H9 (cell line): ENCODE data around the gene VOPP1. TPM values are rescaled to one million over a fixed set of nuclear protein-coding genes. Genes with fewer than 3 reads are reported as not detected.

Experiments used
- DNase-seq: peaks from one replicate; pipeline ENCODE4 v3.0.0-alpha.2; 2017
- H2AFZ ChIP-seq: one replicate; pipeline ENCODE4 v1.6.1; 2013; ENCODE audit warnings: mild to moderate bottlenecking, low read length, control low read depth, moderate library complexity
- H2AK5ac ChIP-seq: 2 replicates; pipeline ENCODE4 v1.6.1; 2013; ENCODE audit warnings: low read length, control low read depth, mixed read lengths; ENCODE audit not compliant: insufficient read length
- H2BK120ac ChIP-seq: one replicate; pipeline ENCODE4 v1.6.1; 2013; ENCODE audit warnings: low read depth, mild to moderate bottlenecking, low read length, control low read depth, inconsistent platforms; ENCODE audit not compliant: poor library complexity, severe bottlenecking
- H2BK12ac ChIP-seq: 2 replicates; pipeline ENCODE4 v1.6.1; 2013; ENCODE audit warnings: low read length, control low read depth, mixed read lengths, low read depth; ENCODE audit not compliant: insufficient read length
- H2BK15ac ChIP-seq: 2 replicates; pipeline ENCODE4 v1.6.1; 2013; ENCODE audit warnings: low read depth, low read length, control low read depth
- H2BK20ac ChIP-seq: one replicate; pipeline ENCODE4 v1.6.1; 2013; ENCODE audit warnings: low read depth, mild to moderate bottlenecking, low read length, control low read depth, inconsistent platforms; ENCODE audit not compliant: poor library complexity, severe bottlenecking
- H2BK5ac ChIP-seq: 2 replicates; pipeline ENCODE4 v1.6.1; 2013; ENCODE audit warnings: low read length, control low read depth, mixed read lengths; ENCODE audit not compliant: insufficient read length
- H3K14ac ChIP-seq: 2 replicates; pipeline ENCODE4 v1.6.1; 2013; ENCODE audit warnings: low read length, control low read depth; ENCODE audit not compliant: insufficient read depth
- H3K18ac ChIP-seq: 2 replicates; pipeline ENCODE4 v1.6.1; 2013; ENCODE audit warnings: low read depth, mild to moderate bottlenecking, mixed read lengths, low read length, control low read depth; ENCODE audit not compliant: insufficient read length
- H3K23ac ChIP-seq: 2 replicates; pipeline ENCODE4 v1.6.1; 2013; ENCODE audit warnings: low read length, control low read depth, mixed read lengths, low read depth; ENCODE audit not compliant: insufficient read length
- H3K23me2 ChIP-seq: 2 replicates; pipeline ENCODE4 v1.6.1; 2013; ENCODE audit warnings: low read depth, mild to moderate bottlenecking, mixed read lengths, low read length, control low read depth; ENCODE audit not compliant: insufficient read length, poor library complexity, severe bottlenecking
- H3K27ac ChIP-seq: 2 replicates; pipeline ENCODE4 v1.5.1; 2013; ENCODE audit warnings: low read length, control low read depth, mixed read lengths, low read depth; ENCODE audit not compliant: insufficient read length
- H3K27me3 ChIP-seq: 2 replicates; pipeline ENCODE4 v1.6.1; 2013; ENCODE audit warnings: low read length, control low read depth, inconsistent platforms; ENCODE audit not compliant: insufficient read depth
- H3K4ac ChIP-seq: 2 replicates; pipeline ENCODE4 v1.6.1; 2013; ENCODE audit warnings: low read depth, mild to moderate bottlenecking, control low read depth, inconsistent platforms, low read length, moderate library complexity
- H3K4me1 ChIP-seq: 2 replicates; pipeline ENCODE4 v1.6.1; 2013; ENCODE audit warnings: low read length, control low read depth, inconsistent platforms; ENCODE audit not compliant: insufficient read depth
- H3K4me2 ChIP-seq: 2 replicates; pipeline ENCODE4 v1.6.1; 2013; ENCODE audit warnings: low read length, control low read depth, mixed read lengths; ENCODE audit not compliant: insufficient read length, insufficient read depth
- H3K56ac ChIP-seq: 2 replicates; pipeline ENCODE4 v1.6.1; 2013; ENCODE audit warnings: low read depth, mild to moderate bottlenecking, mixed read lengths, low read length, control low read depth; ENCODE audit not compliant: insufficient read length
- H3K79me1 ChIP-seq: 2 replicates; pipeline ENCODE4 v1.6.1; 2013; ENCODE audit warnings: low read depth, mild to moderate bottlenecking, moderate library complexity, low read length, control low read depth, inconsistent platforms; ENCODE audit not compliant: insufficient read depth, poor library complexity, severe bottlenecking
- H3K79me2 ChIP-seq: 2 replicates; pipeline ENCODE4 v1.6.1; 2013; ENCODE audit warnings: low read length, control low read depth, inconsistent platforms; ENCODE audit not compliant: insufficient read depth
- H3K9ac ChIP-seq: 2 replicates; pipeline ENCODE4 v1.6.1; 2013; ENCODE audit warnings: low read length, control low read depth, mixed read lengths; ENCODE audit not compliant: insufficient read length; ENCODE audit errors: extremely low read depth
- H3K9me3 ChIP-seq: one replicate; pipeline ENCODE4 v1.6.1; 2013; ENCODE audit warnings: low read depth, low read length, inconsistent platforms; ENCODE audit not compliant: control insufficient read depth
- H3T11ph ChIP-seq: one replicate; pipeline ENCODE4 v1.6.1; 2013; ENCODE audit warnings: mild to moderate bottlenecking, low read length, control low read depth, inconsistent platforms
- H4K20me1 ChIP-seq: one replicate; pipeline ENCODE4 v1.6.1; 2013; ENCODE audit not compliant: control insufficient read depth, insufficient read length, insufficient read depth
- H4K5ac ChIP-seq: 2 replicates; pipeline ENCODE4 v1.6.1; 2013; ENCODE audit warnings: low read depth, mild to moderate bottlenecking, mixed read lengths, low read length, control low read depth; ENCODE audit not compliant: insufficient read length
- H4K8ac ChIP-seq: replicated peaks from 2 replicates; pipeline ENCODE4 v1.6.1; 2013; ENCODE audit warnings: low read length, control low read depth, mixed read lengths, low read depth; ENCODE audit not compliant: insufficient read length
- H4K91ac ChIP-seq: 2 replicates; pipeline ENCODE4 v1.6.1; 2013; ENCODE audit warnings: low read depth, mild to moderate bottlenecking, moderate library complexity, mixed read lengths, low read length, control low read depth; ENCODE audit not compliant: insufficient read length
- H3K27ac Mint-ChIP-seq, 3 experiments: 2 replicates in 2 of 3; 3 replicates in 1 of 3; pipeline ENCODE4 v1.8.0; 2020 to 2021; ENCODE audit warnings: mixed read lengths in 3 of 3, mild to moderate bottlenecking in 1 of 3, moderate library complexity in 1 of 3
- H3K27me3 Mint-ChIP-seq: 2 replicates; pipeline ENCODE4 v1.8.0; 2021; ENCODE audit warnings: low read depth, mild to moderate bottlenecking, moderate library complexity, mixed read lengths
- H3K36me3 Mint-ChIP-seq, 3 experiments: 2 replicates in 2 of 3; 3 replicates in 1 of 3; pipeline ENCODE4 v1.8.0; 2020 to 2021; ENCODE audit warnings: low read depth in 3 of 3, mixed read lengths in 3 of 3; ENCODE audit not compliant: insufficient read depth in 1 of 3
- H3K4me1 Mint-ChIP-seq, 2 experiments: 2 replicates each; pipeline ENCODE4 v1.8.0; 2020; ENCODE audit warnings: mixed read lengths in 2 of 2
- H3K4me3 Mint-ChIP-seq, 2 experiments: 2 replicates in 1 of 2; 3 replicates in 1 of 2; pipeline ENCODE4 v1.8.0; 2020 to 2021; ENCODE audit warnings: mild to moderate bottlenecking in 2 of 2, mixed read lengths in 2 of 2, moderate library complexity in 1 of 2
- H3K9me3 Mint-ChIP-seq, 2 experiments: 2 replicates in 1 of 2; 3 replicates in 1 of 2; pipeline ENCODE4 v1.8.0; 2020; ENCODE audit warnings: mild to moderate bottlenecking in 2 of 2, mixed read lengths in 2 of 2, moderate library complexity in 1 of 2
- WGBS: extraction: QIAGEN DNeasy Blood & Tissue Kit; methylation state at CpG from one replicate; pipeline ENCODE4 v1.1.7; 2013; ENCODE audit warnings: missing lambda C conversion rate, low lambda C conversion rate, mixed read lengths; ENCODE audit not compliant: insufficient read length; ENCODE audit errors: extremely low coverage; 5-methylcytosine and 5-hydroxymethylcytosine counted together
- total RNA-seq: library from RNA; stranded (reverse); gene quantifications from 2 replicates; pipeline ENCODE4 v1.2.1, GENCODE V29; 2021
- TF ChIP-seq, protein P1 (sequence below): fragments of 200-600 bp; sonication (generic); conservative IDR thresholded peaks from 3 replicates; pipeline ENCODE4 v1.8.0; 2021; ENCODE audit warnings: antibody characterized with exemption, mild to moderate bottlenecking

The VOPP1 gene
- total RNA-seq, 1 experiment from 2014 or later = 55.7 TPM

DNA sequence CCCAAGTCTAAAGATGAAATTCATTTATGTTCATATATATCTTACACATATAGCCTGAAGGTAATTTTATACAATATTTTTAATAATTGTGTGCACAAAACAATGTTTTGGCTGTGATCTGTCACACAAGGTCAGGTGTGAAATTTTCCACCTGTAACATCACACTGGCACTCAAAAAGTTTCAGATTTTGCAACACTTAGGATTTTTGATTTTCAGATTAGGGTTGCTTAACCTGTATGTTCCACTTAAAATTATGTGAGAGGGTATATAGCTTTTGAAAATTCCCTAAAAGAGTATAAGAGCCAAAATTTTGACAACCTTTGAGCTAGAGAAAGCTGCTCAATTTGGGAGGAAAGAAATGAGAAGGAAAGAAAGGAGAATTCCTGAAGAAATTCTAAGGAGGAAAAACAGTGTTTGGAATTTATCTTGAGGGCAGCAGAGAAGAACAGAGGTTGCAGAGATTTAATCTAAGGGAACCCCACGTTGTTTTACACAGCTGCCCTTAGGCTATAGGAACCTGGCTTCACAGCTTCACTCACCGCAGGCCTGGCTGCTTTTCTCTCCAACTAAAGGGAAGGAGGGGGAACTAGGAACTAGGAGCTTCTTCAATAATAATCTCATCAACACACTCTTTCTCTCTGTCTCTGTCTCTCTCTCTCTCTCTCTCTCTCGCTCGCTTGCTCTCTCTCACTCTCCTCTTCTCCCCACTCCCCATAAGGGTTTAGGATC, 8.5 kb downstream of the VOPP1 start:
- H2BK5ac ChIP-seq = no peak overlapping the region
- no peaks in the 10 kb centered on the region for H4K20me1 ChIP-seq
- H3K36me3 Mint-ChIP-seq = peaks cover 4 to 7% (median 4%) of the 10 kb centered on the region in 3 experiments; a peak in 4 of 7 replicates
- H3K18ac ChIP-seq = no peak overlapping the region
- H2BK20ac ChIP-seq = no peak overlapping the region
- no CpG with 5 or more reads among the region's 4 CpGs for WGBS
- H3K4me3 Mint-ChIP-seq = no peak overlapping the region
- H2AFZ ChIP-seq = no peak overlapping the region
- H4K91ac ChIP-seq = no peak overlapping the region
- H3K4ac ChIP-seq = no peak overlapping the region
- H2BK120ac ChIP-seq = no peak overlapping the region
- no peaks in the 10 kb centered on the region for H3K9me3 ChIP-seq
- H3K56ac ChIP-seq = no peak overlapping the region
- H4K5ac ChIP-seq = no peak overlapping the region
- no peaks in the 10 kb centered on the region for H3K9me3 Mint-ChIP-seq
- no peak overlapping the region for H3T11ph ChIP-seq
- no peak overlapping the region for H3K23ac ChIP-seq
- H3K4me2 ChIP-seq = no peak overlapping the region
- no peak overlapping the region for H2AK5ac ChIP-seq
- no peak overlapping the region for H3K27ac ChIP-seq
- peaks cover 34% of the 10 kb centered on the region; the same call in 1 of the 2 replicates for H3K79me2 ChIP-seq
- TF ChIP-seq, protein P1, sequence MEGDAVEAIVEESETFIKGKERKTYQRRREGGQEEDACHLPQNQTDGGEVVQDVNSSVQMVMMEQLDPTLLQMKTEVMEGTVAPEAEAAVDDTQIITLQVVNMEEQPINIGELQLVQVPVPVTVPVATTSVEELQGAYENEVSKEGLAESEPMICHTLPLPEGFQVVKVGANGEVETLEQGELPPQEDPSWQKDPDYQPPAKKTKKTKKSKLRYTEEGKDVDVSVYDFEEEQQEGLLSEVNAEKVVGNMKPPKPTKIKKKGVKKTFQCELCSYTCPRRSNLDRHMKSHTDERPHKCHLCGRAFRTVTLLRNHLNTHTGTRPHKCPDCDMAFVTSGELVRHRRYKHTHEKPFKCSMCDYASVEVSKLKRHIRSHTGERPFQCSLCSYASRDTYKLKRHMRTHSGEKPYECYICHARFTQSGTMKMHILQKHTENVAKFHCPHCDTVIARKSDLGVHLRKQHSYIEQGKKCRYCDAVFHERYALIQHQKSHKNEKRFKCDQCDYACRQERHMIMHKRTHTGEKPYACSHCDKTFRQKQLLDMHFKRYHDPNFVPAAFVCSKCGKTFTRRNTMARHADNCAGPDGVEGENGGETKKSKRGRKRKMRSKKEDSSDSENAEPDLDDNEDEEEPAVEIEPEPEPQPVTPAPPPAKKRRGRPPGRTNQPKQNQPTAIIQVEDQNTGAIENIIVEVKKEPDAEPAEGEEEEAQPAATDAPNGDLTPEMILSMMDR = no peak
- H4K8ac ChIP-seq = no peak overlapping the region
- no peak overlapping the region for H2BK12ac ChIP-seq
- no peak overlapping the region for H3K14ac ChIP-seq
- H3K27me3 Mint-ChIP-seq = no peaks in the 10 kb centered on the region
- H3K4me1 Mint-ChIP-seq = peaks cover 70 to 76% of the 10 kb centered on the region in 2 experiments
- H3K27me3 ChIP-seq = no peaks in the 10 kb centered on the region
- H3K27ac Mint-ChIP-seq = peak overlapping the region in 1 of 3 experiments; percentile 89; a peak in 3 of 7 replicates
- H3K9ac ChIP-seq = no peak overlapping the region
- peaks cover 4% of the 10 kb centered on the region; the same call in 1 of the 2 replicates for H3K4me1 ChIP-seq
- DNase-seq = no peak
- no peaks in the 10 kb centered on the region for H3K23me2 ChIP-seq
- no peaks in the 10 kb centered on the region for H3K79me1 ChIP-seq
- H2BK15ac ChIP-seq = no peak overlapping the region
